Skeletal muscle tissue (tissue), 4 donors: ENCODE results near the gene RASA3. TPM values are rescaled to one million over a fixed set of nuclear protein-coding genes. Genes with fewer than 3 reads are reported as not detected.

ENCODE experiments used
- H3K27ac ChIP-seq: one replicate; pipeline ENCODE4 v1.7.0; 2013; ENCODE audit warnings: mild to moderate bottlenecking, low read depth, low read length, inconsistent platforms
- H3K27me3 ChIP-seq, 3 donors: one replicate each; pipeline ENCODE4 v1.7.0; 2013; ENCODE audit warnings: low read length in 3 of 3; ENCODE audit not compliant: control insufficient read depth in 3 of 3, insufficient read depth in 3 of 3
- H3K36me3 ChIP-seq, 3 donors: one replicate each; pipeline ENCODE4 v1.7.0; 2013; ENCODE audit warnings: low read length in 3 of 3; ENCODE audit not compliant: control insufficient read depth in 3 of 3, insufficient read depth in 3 of 3
- H3K4me1 ChIP-seq, 3 donors: one replicate each; pipeline ENCODE4 v1.7.0; 2013; ENCODE audit warnings: low read length in 3 of 3, mild to moderate bottlenecking in 3 of 3; ENCODE audit not compliant: control insufficient read depth in 3 of 3, insufficient read depth in 3 of 3
- H3K4me3 ChIP-seq, 3 donors: one replicate each; pipeline ENCODE4 v1.7.0; 2013; ENCODE audit warnings: low read length in 3 of 3
- H3K9ac ChIP-seq, 3 donors: one replicate each; pipeline ENCODE4 v1.7.0; 2013; ENCODE audit warnings: low read length in 3 of 3, mild to moderate bottlenecking in 3 of 3, moderate library complexity in 2 of 3, low read depth in 1 of 3
- H3K9me3 ChIP-seq, 3 donors: one replicate each; pipeline ENCODE4 v1.7.0; 2013; ENCODE audit warnings: low read length in 3 of 3; ENCODE audit not compliant: control insufficient read depth in 3 of 3
- total RNA-seq: library from RNA; depleted of rRNA; stranded (reverse); fragments of >200 nt; gene quantifications from one replicate; pipeline ENCODE4 v1.2.3, GENCODE V29; 2014
- donor health status: Osteomylitis.

The RASA3 gene
- total RNA-seq, 1 donor from 2014 or later: 14.1 TPM

- Histone ChIP-seq H3K27ac (no peak overlapping the region), H3K27me3 (no peaks in the 10 kb centered on the region), H3K9me3 (no peaks in the 10 kb centered on the region), H3K4me3 (no peak overlapping the region), H3K9ac (peak overlapping the region in 1 of 3 donors; percentile 8), H3K36me3 (peaks cover 18 to 37% (median 21%) of the 10 kb centered on the region in 3 donors), H3K4me1 (peaks cover 7 to 12% (median 11%) of the 10 kb centered on the region in 3 donors)
These were observed 134.3 kb downstream of the RASA3 start for GRCh38 chr13:113997845-113998751.

GRCh38 chr13:113996912-113997745, 135.3 kb downstream of the RASA3 start:
- Histone ChIP-seq H3K27ac (no peak overlapping the region), H3K4me1 (peaks cover 10 to 20% (median 12%) of the 10 kb centered on the region in 3 donors), H3K4me3 (no peak overlapping the region), H3K27me3 (no peaks in the 10 kb centered on the region), H3K9me3 (no peaks in the 10 kb centered on the region), H3K9ac (no peak overlapping the region), H3K36me3 (peaks cover 14 to 43% (median 19%) of the 10 kb centered on the region in 3 donors)

GRCh38 chr13:113996081-113996911, 136.1 kb downstream of the RASA3 start:
- peaks cover 17 to 28% (median 18%) of the 10 kb centered on the region in 3 donors for H3K4me1 ChIP-seq
- H3K27me3 ChIP-seq: no peaks in the 10 kb centered on the region
- peaks cover 19 to 49% (median 22%) of the 10 kb centered on the region in 3 donors for H3K36me3 ChIP-seq
- H3K4me3 ChIP-seq: no peak overlapping the region
- H3K27ac ChIP-seq: no peak overlapping the region
- no peaks in the 10 kb centered on the region for H3K9me3 ChIP-seq
- H3K9ac ChIP-seq: no peak overlapping the region

- Histone ChIP-seq H3K4me3 (no peak overlapping the region), H3K4me1 (peaks cover 23 to 38% (median 27%) of the 10 kb centered on the region in 3 donors), H3K27ac (no peak overlapping the region), H3K9ac (no peak overlapping the region), H3K36me3 (peaks cover 22 to 49% (median 26%) of the 10 kb centered on the region in 3 donors), H3K27me3 (no peaks in the 10 kb centered on the region), H3K9me3 (no peaks in the 10 kb centered on the region)
These were observed 137.3 kb downstream of the RASA3 start for GRCh38 chr13:113995051-113995601.

- Histone ChIP-seq H3K4me3 (no peak overlapping the region), H3K27ac (no peak overlapping the region), H3K9me3 (no peaks in the 10 kb centered on the region), H3K27me3 (no peaks in the 10 kb centered on the region), H3K9ac (no peak overlapping the region), H3K4me1 (peaks cover 14 to 28% (median 19%) of the 10 kb centered on the region in 3 donors), H3K36me3 (peaks cover 23 to 43% (median 27%) of the 10 kb centered on the region in 3 donors)
These were observed 140.0 kb downstream of the RASA3 start for GRCh38 chr13:113992276-113993005.

GRCh38 chr13:113991676-113992179, 140.7 kb downstream of the RASA3 start:
- Histone ChIP-seq H3K36me3 (peaks cover 23 to 41% (median 26%) of the 10 kb centered on the region in 3 donors), H3K4me1 (peaks cover 14 to 28% (median 19%) of the 10 kb centered on the region in 3 donors), H3K4me3 (no peak overlapping the region), H3K9ac (no peak overlapping the region), H3K27me3 (no peaks in the 10 kb centered on the region), H3K27ac (no peak overlapping the region), H3K9me3 (no peaks in the 10 kb centered on the region)

GRCh38 chr13:113991191-113991669, 141.2 kb downstream of the RASA3 start:
- Histone ChIP-seq H3K27ac (no peak overlapping the region), H3K36me3 (peaks cover 18 to 36% (median 21%) of the 10 kb centered on the region in 3 donors), H3K27me3 (no peaks in the 10 kb centered on the region), H3K4me3 (no peak overlapping the region), H3K9ac (peak overlapping the region in 2 of 3 donors; percentile 50 to 51), H3K4me1 (peaks cover 14 to 28% (median 19%) of the 10 kb centered on the region in 3 donors), H3K9me3 (no peaks in the 10 kb centered on the region)

- H3K4me3 ChIP-seq: no peak overlapping the region
- H3K4me1 ChIP-seq: peaks cover 14 to 28% (median 19%) of the 10 kb centered on the region in 3 donors
- no peaks in the 10 kb centered on the region for H3K27me3 ChIP-seq
- no peaks in the 10 kb centered on the region for H3K9me3 ChIP-seq
- H3K9ac ChIP-seq: peak overlapping the region in 2 of 3 donors; percentile 35 to 55
- peaks cover 15 to 33% (median 19%) of the 10 kb centered on the region in 3 donors for H3K36me3 ChIP-seq
- no peak overlapping the region for H3K27ac ChIP-seq
These were observed 142.0 kb downstream of the RASA3 start for GRCh38 chr13:113990321-113990837.
